Stimulated activated naive B cell treated with anti-CD40 and anti-IgM and Interleukin-4, amounts not matched to agents 10 μg/mL and 1 μg/mL and 100 μg/mL, for 72 hours (primary cell): ENCODE measurements around the gene UNK.

Source experiments
- ATAC-seq, 2 donors: fragments of 150-1000 bp; cut with Tn5 transposase; replicated peaks; 2 replicates each; pipeline ENCODE4 v1.10.0; 2021; ENCODE audit warnings: moderate library complexity in 1 of 2
- DNase-seq: peaks from one replicate; pipeline ENCODE4 v3.0.0; 2021
- H3K27ac Mint-ChIP-seq: one replicate; pipeline ENCODE4 v1.8.0; 2022; ENCODE audit warnings: mild to moderate bottlenecking, mixed read lengths
- H3K27me3 Mint-ChIP-seq, 2 donors: one replicate each; pipeline ENCODE4 v1.8.0; 2022; ENCODE audit warnings: mixed read lengths in 2 of 2
- H3K36me3 Mint-ChIP-seq, 2 donors: one replicate each; pipeline ENCODE4 v1.8.0; 2022; ENCODE audit warnings: mixed read lengths in 2 of 2, mild to moderate bottlenecking in 1 of 2
- H3K4me1 Mint-ChIP-seq, 2 donors: one replicate each; pipeline ENCODE4 v1.8.0; 2022; ENCODE audit warnings: mixed read lengths in 2 of 2, mild to moderate bottlenecking in 1 of 2
- H3K4me3 Mint-ChIP-seq, 2 donors: one replicate each; pipeline ENCODE4 v1.8.0; 2022; ENCODE audit warnings: mild to moderate bottlenecking in 2 of 2, mixed read lengths in 2 of 2, moderate library complexity in 1 of 2
- H3K9me3 Mint-ChIP-seq, 2 donors: one replicate each; pipeline ENCODE4 v1.8.0; 2022; ENCODE audit warnings: mixed read lengths in 2 of 2, mild to moderate bottlenecking in 1 of 2

Gene UNK

DNA sequence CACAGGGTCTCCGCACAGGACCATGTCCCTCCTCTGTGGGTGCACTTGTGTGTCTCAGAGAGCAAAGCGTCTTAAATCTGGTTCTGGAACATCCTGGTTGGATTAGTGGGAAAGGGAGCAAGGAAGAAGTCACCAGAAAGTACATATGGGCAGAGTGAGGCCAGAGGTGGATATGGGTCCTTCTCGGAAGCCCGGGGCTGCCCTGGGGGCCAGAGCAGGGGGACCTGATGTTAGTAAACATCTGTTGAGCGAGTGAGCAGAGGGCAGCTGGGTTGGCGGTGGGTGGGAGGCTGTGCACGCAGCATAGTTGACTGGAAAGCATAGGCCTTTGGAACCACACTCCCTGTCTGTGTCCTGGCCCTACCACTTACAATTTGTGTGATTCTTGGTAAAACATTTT is 36.9 kb downstream of the UNK start:
- H3K4me3 Mint-ChIP-seq = no peak overlapping the region
- ATAC-seq = no peak
- no peak for DNase-seq
- H3K27me3 Mint-ChIP-seq = no peaks in the 10 kb centered on the region
- H3K9me3 Mint-ChIP-seq = no peaks in the 10 kb centered on the region
- H3K4me1 Mint-ChIP-seq = peaks cover 6 to 13% of the 10 kb centered on the region in 2 donors
- peaks cover 35 to 36% of the 10 kb centered on the region in 2 donors for H3K36me3 Mint-ChIP-seq
- H3K27ac Mint-ChIP-seq = peak overlapping the region; percentile 31

DNA sequence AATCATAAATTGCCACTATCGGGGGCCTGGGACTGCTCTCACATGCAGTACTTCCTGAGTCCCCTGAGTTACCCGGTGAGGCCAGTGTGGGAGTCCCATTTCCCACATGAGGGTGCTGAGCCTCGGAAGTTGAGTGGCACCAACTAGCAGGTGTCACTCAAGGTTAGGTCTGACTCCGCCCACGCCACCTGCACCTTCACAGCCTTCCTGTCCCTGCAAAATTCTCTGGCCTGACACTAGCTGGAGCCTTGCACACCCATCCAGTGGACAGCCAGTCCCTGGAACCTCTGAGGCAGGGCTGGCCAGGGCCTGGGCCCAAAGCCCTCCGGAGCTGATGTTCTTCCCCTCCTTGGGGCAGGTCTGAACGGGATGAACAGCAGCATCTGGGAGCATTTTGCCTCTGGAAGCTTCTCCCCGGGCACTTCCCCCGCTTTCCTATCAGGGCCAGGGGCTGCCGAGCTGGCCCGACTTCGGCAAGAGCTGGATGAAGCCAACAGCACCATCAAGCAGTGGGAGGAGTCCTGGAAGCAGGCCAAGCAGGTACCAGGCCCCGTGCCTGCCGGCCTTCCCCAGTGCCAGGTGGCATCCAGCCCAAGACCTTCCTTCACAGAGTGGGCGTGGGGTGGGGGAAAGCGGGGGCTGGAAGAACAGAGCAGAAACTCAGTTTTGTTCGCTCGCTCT is 37.7 kb downstream of the UNK start:
- Mint-ChIP-seq H3K4me3 (no peak overlapping the region), H3K9me3 (no peaks in the 10 kb centered on the region), H3K36me3 (peaks cover 33 to 39% of the 10 kb centered on the region in 2 donors), H3K27ac (peak overlapping the region; percentile 86), H3K4me1 (peaks cover 9 to 20% of the 10 kb centered on the region in 2 donors), H3K27me3 (no peaks in the 10 kb centered on the region)
- DNase-seq = no peak
- peak in 1 of 2 donors; percentile 12 for ATAC-seq

DNA sequence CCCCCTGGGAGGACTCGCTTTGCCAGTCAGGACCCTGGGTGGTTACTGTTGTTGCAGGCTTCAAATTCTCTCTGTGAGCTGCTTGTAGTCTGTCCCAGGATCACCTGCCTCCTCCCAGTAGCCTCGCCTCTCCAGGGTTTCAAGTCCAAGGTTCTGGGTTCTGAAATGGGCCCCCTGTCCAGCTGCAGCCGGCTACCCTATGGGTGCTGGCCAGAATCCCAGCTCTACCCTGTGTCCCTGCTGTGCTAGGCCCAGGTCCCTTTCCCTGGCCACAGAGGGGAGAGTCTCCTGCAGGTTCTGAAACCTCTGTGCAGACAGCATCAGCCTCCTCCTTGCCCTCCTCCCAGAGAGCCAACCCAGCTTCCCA is 38.2 kb downstream of the UNK start:
- DNase-seq (no peak), ATAC-seq (no peak)
- Mint-ChIP-seq H3K4me3 (peak overlapping the region in 1 of 2 donors; percentile 17), H3K9me3 (no peaks in the 10 kb centered on the region), H3K27ac (peak overlapping the region; percentile 31), H3K36me3 (peaks cover 29 to 35% of the 10 kb centered on the region in 2 donors), H3K27me3 (no peaks in the 10 kb centered on the region), H3K4me1 (peaks cover 9 to 25% of the 10 kb centered on the region in 2 donors)

GRCh38 chr17:75823257-75824041 is 38.8 kb downstream of the UNK start:
- H3K4me3 Mint-ChIP-seq = no peak overlapping the region
- peaks cover 31 to 34% of the 10 kb centered on the region in 2 donors for H3K36me3 Mint-ChIP-seq
- DNase-seq (no peak), ATAC-seq (no peak)
- H3K27me3 Mint-ChIP-seq = no peaks in the 10 kb centered on the region
- peak overlapping the region; percentile 62 for H3K27ac Mint-ChIP-seq
- no peaks in the 10 kb centered on the region for H3K9me3 Mint-ChIP-seq
- peaks cover 14 to 29% of the 10 kb centered on the region in 2 donors for H3K4me1 Mint-ChIP-seq

- no peak for DNase-seq
- Mint-ChIP-seq H3K27me3 (no peaks in the 10 kb centered on the region), H3K9me3 (no peaks in the 10 kb centered on the region), H3K27ac (peak overlapping the region; percentile 62), H3K4me1 (peaks cover 14 to 29% of the 10 kb centered on the region in 2 donors), H3K4me3 (no peak overlapping the region), H3K36me3 (peaks cover 24 to 28% of the 10 kb centered on the region in 2 donors)
- no peak for ATAC-seq
Observed at GRCh38 chr17:75824050-75824552, 39.5 kb downstream of the UNK start.

DNA sequence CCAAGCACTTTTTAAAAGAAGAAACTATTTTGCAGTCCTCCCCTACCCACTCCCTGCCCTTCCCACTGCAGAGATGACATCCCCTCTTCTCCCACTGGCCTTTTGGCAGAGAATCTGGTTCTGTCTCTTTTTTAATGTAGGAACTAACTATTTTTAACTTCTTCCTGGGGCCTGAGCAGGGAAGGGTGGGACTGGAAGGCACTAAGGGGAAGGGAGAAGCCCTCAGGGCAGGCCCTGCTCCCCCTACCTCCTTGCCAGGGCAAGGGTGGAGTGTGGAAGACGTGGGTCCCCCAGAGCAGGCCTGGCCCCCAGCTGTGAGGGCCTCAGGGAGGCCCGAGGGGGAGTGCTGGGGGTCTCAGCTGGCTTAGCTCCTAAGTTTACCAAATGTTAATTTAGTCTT is 40.1 kb downstream of the UNK start:
- Mint-ChIP-seq H3K9me3 (no peaks in the 10 kb centered on the region), H3K27ac (peak overlapping the region; percentile 31), H3K27me3 (no peaks in the 10 kb centered on the region), H3K4me3 (no peak overlapping the region), H3K36me3 (peaks cover 21 to 30% of the 10 kb centered on the region in 2 donors), H3K4me1 (peaks cover 14 to 29% of the 10 kb centered on the region in 2 donors)
- DNase-seq (no peak), ATAC-seq (no peak)

- ATAC-seq = no peak
- Mint-ChIP-seq H3K27me3 (no peaks in the 10 kb centered on the region), H3K9me3 (no peaks in the 10 kb centered on the region), H3K4me1 (peaks cover 14 to 29% of the 10 kb centered on the region in 2 donors), H3K4me3 (no peak overlapping the region), H3K36me3 (peaks cover 26 to 30% of the 10 kb centered on the region in 2 donors), H3K27ac (no peak overlapping the region)
- no peak for DNase-seq
Observed at GRCh38 chr17:75825149-75825552, 40.5 kb downstream of the UNK start.

DNA sequence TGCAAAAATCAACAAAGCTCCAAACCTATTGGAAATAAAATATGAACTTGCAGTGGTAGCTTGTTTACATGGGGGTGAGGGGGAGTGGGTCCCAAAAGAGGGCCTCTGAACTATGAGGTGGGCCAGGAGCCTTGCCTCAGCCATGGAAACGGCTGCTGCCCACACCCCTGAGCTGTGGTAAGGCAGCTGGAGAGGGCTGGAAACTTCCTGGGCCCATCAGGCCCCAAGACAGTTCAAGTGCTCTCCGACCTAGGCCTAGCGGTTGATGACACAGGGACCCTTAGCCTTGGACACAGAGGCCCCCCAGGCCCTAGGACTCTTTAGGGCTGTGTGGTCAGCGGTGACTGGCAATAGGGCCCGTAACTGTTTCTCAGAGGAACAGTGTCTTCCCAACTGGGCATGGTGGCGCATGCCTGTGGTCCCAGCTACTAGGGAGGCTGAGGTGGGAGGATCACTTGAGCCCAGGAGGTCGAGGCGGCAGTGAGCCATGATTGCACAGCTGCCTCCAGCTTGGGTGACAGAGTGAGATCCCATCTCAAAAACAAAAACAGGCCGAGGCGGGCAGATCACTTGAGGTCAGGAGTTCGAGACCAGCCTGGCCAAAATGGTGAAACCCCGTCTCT is 41.3 kb downstream of the UNK start:
- Mint-ChIP-seq H3K27ac (no peak overlapping the region), H3K4me3 (no peak overlapping the region), H3K9me3 (no peaks in the 10 kb centered on the region), H3K36me3 (peaks cover 28 to 30% of the 10 kb centered on the region in 2 donors), H3K27me3 (no peaks in the 10 kb centered on the region), H3K4me1 (peaks cover 14 to 29% of the 10 kb centered on the region in 2 donors)
- DNase-seq (no peak), ATAC-seq (no peak)

DNA sequence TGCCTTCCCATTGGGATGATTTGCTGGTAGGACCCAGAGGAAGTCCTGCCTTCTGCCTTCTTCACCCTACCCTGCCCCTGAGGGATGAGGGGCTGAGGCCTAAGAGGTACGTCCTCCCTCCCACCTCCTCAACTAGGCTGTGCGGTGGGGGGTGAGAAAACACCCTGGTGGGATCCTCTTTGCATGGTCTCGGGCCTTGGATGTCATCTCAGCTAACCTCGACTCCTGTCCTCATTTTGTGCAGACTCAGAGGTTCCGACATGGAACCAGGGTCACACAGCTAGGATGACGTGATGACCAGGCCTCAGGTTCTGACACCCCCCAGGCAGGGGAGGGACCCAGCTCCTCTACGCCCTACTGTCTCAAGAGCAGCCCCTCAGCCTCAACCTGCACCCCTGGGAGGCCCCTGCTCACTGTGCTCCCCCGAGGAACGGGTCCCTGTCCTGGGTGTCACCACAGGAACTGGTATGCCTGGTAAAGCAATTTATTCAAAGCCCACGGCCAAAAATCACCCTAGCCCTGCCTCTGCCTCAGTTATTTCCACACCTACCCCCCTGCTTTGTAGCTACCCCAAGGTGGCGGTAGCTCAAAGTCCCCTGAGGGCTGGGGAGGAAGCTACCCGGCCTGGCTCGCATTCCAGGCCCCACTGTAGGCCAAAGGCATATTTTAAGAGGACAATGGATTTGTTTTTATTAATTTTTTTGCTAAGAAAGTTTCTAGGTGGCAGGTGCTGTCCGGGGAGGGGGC is 42.1 kb downstream of the UNK start:
- H3K4me3 Mint-ChIP-seq = no peak overlapping the region
- no peak for DNase-seq
- H3K36me3 Mint-ChIP-seq = peaks cover 22 to 30% of the 10 kb centered on the region in 2 donors
- ATAC-seq = no peak
- H3K27me3 Mint-ChIP-seq = no peaks in the 10 kb centered on the region
- peak overlapping the region; percentile 49 for H3K27ac Mint-ChIP-seq
- H3K4me1 Mint-ChIP-seq = peaks cover 10 to 29% of the 10 kb centered on the region in 2 donors
- no peaks in the 10 kb centered on the region for H3K9me3 Mint-ChIP-seq

- H3K36me3 Mint-ChIP-seq = peaks cover 24 to 28% of the 10 kb centered on the region in 2 donors
Observed at GRCh38 chr17:75827308-75828075, 42.9 kb downstream of the UNK start.

GRCh38 chr17:75828076-75828400 is 43.4 kb downstream of the UNK start:
- ATAC-seq (peak in 1 of 2 donors; percentile 30), DNase-seq (no peak)
- Mint-ChIP-seq H3K4me1 (peaks cover 13 to 23% of the 10 kb centered on the region in 2 donors), H3K4me3 (peak overlapping the region; percentile 46 to 75), H3K27me3 (no peaks in the 10 kb centered on the region), H3K9me3 (no peaks in the 10 kb centered on the region), H3K27ac (peak overlapping the region; percentile 75), H3K36me3 (peaks cover 26 to 28% of the 10 kb centered on the region in 2 donors)

More at GRCh38 chr17:75827308-75828075, 42.9 kb downstream of the UNK start:
- H3K9me3 Mint-ChIP-seq = no peaks in the 10 kb centered on the region
- H3K27me3 Mint-ChIP-seq = no peaks in the 10 kb centered on the region
- DNase-seq = peak; percentile 39
- H3K4me3 Mint-ChIP-seq = peak overlapping the region; percentile 46 to 75
- peaks cover 11 to 21% of the 10 kb centered on the region in 2 donors for H3K4me1 Mint-ChIP-seq
- H3K27ac Mint-ChIP-seq = peak overlapping the region; percentile 75
- ATAC-seq = peak; percentile 75 to 77

GRCh38 chr17:75828741-75829140 is 44.1 kb downstream of the UNK start:
- Mint-ChIP-seq H3K27ac (no peak overlapping the region), H3K4me1 (peaks cover 17 to 28% of the 10 kb centered on the region in 2 donors)

DNA sequence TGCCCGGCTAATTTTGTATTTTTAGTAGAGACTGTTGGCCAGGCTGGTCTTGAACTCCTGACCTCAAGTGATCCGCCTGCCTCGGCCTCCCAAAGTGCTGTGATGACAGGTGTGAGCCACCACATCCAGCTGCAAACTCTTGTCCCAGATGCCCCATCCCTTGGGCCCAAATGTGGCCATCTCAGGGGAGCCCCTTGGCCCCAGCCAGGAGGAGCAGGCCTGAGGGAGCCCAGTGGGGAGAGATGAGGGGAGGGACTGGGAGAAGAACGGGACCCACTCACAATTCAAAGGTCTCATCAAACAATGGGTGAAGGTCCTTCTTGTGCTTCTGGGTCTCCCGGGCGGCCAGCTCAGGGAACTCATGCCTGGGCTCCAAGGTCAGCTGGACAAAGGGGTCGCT is 45.1 kb downstream of the UNK start:
- no peaks in the 10 kb centered on the region for H3K9me3 Mint-ChIP-seq
- peaks cover 22 to 37% of the 10 kb centered on the region in 2 donors for H3K4me1 Mint-ChIP-seq
- no peak for ATAC-seq
- no peak for DNase-seq
- no peak overlapping the region for H3K4me3 Mint-ChIP-seq
- peaks cover 36 to 42% of the 10 kb centered on the region in 2 donors for H3K36me3 Mint-ChIP-seq
- H3K27me3 Mint-ChIP-seq = no peaks in the 10 kb centered on the region
- peak overlapping the region; percentile 25 for H3K27ac Mint-ChIP-seq

More at GRCh38 chr17:75828741-75829140, 44.1 kb downstream of the UNK start:
- peaks cover 30 to 32% of the 10 kb centered on the region in 2 donors for H3K36me3 Mint-ChIP-seq
- no peak for DNase-seq
- H3K4me3 Mint-ChIP-seq = no peak overlapping the region
- no peaks in the 10 kb centered on the region for H3K27me3 Mint-ChIP-seq
- no peak for ATAC-seq
- no peaks in the 10 kb centered on the region for H3K9me3 Mint-ChIP-seq
